GM19099 (cell line): ENCODE data around the gene CFAP100.

Experiments
- POLR2A ChIP-seq: IDR thresholded peaks from 3 replicates; pipeline ENCODE4 v1.6.1; 2011; ENCODE audit warnings: low read depth; ENCODE audit not compliant: insufficient read length; ENCODE audit errors: extremely low read depth

The CFAP100 gene

GRCh38 chr3:126481808-126482502 lies 87.2 kb downstream of the CFAP100 start:
- no peak for TF ChIP-seq POLR2A

GRCh38 chr3:126482503-126483255 lies 88.0 kb downstream of the CFAP100 start:
- no peak for TF ChIP-seq POLR2A

GRCh38 chr3:126483321-126483761 lies 88.6 kb downstream of the CFAP100 start:
- no peak for TF ChIP-seq POLR2A

- TF ChIP-seq POLR2A = no peak
Measured at GRCh38 chr3:126484148-126484547, 89.4 kb downstream of the CFAP100 start.

GRCh38 chr3:126484662-126485061 lies 90.0 kb downstream of the CFAP100 start:
- no peak for TF ChIP-seq POLR2A

- no peak for TF ChIP-seq POLR2A
Measured at GRCh38 chr3:126485176-126485897, 90.6 kb downstream of the CFAP100 start.

GRCh38 chr3:126485956-126486355 lies 91.2 kb downstream of the CFAP100 start:
- no peak for TF ChIP-seq POLR2A
